Uterus (tissue), 4 donors: ENCODE data around the gene ACSF2. TPM values are rescaled to one million over a fixed set of nuclear protein-coding genes. Genes with fewer than 3 reads are reported as not detected.

Experiments used
- DNase-seq, 2 donors: peaks; one replicate each; pipeline ENCODE4 v3.0.0-alpha.2; 2019 to 2020
- H3K27ac ChIP-seq, 2 donors: fragments of 200-600 bp; sonication (generic); 1 replicate in 1 of 2; 2 replicates in 1 of 2; pipeline ENCODE4 v1.5.1; 2016 to 2018
- H3K27me3 ChIP-seq, 2 donors: fragments of 200-600 bp; sonication (generic); one replicate each; pipeline ENCODE4 v1.5.1; 2018 to 2019; ENCODE audit warnings: control low read depth in 1 of 2
- H3K36me3 ChIP-seq, 2 donors: fragments of 200-600 bp; sonication (generic); one replicate each; pipeline ENCODE4 v1.5.1; 2019; ENCODE audit warnings: control low read depth in 1 of 2
- H3K4me1 ChIP-seq, 2 donors: fragments of 200-600 bp; sonication (generic); one replicate each; pipeline ENCODE4 v1.5.1; 2018 to 2019; ENCODE audit warnings: control low read depth in 1 of 2
- H3K4me3 ChIP-seq, 2 donors: fragments of 200-600 bp; sonication (generic); 1 replicate in 1 of 2; 2 replicates in 1 of 2; pipeline ENCODE4 v1.5.1; 2018 to 2019; ENCODE audit warnings: mild to moderate bottlenecking in 1 of 2
- H3K9me3 ChIP-seq, 2 donors: fragments of 200-600 bp; sonication (generic); one replicate each; pipeline ENCODE4 v1.5.1; 2019; ENCODE audit warnings: control low read depth in 1 of 2
- CTCF ChIP-seq, 4 experiments: fragments of 200-600 bp in 2 of 4; fragments of 450-650 bp in 2 of 4; sonication (generic) in 2 of 4; IDR thresholded peaks; one replicate each; pipeline ENCODE4 v1.5.1; 2016 to 2019; ENCODE audit warnings: antibody characterized with exemption in 4 of 4, mild to moderate bottlenecking in 2 of 4, moderate library complexity in 1 of 4
- POLR2A ChIP-seq, 2 donors: fragments of 450-650 bp; IDR thresholded peaks; one replicate each; pipeline ENCODE4 v1.6.1; 2016; ENCODE audit warnings: antibody characterized with exemption in 2 of 2, mild to moderate bottlenecking in 1 of 2, moderate library complexity in 1 of 2
- intact Hi-C: fragments of 100-400 bp; cut with DNase I; formaldehyde crosslinking; loops from one replicate; pipeline ENCODE4 v1.15.1; 2023; ENCODE audit warnings: low total_unique reads
- small RNA-seq: library from RNA; depleted of rRNA; stranded (forward); fragments of <200 nt; gene quantifications from one replicate; pipeline ENCODE3, GENCODE V24; 2016
- total RNA-seq, 4 donors: library from RNA; depleted of rRNA in 3 of 4; stranded (reverse); fragments of >200 nt in 3 of 4; gene quantifications; one replicate each; pipeline versions ENCODE4 v1.1.0 to v1.2.4, GENCODE V29; 2014 to 2023
- donor health status: DM: yes; HTN: yes; CAD: no.

The ACSF2 gene
- total RNA-seq, 4 donors from 2014 or later = 16.7 to 60.6 (median 45.7) TPM

GRCh38 chr17:50519141-50519834 lies 93.3 kb downstream of the ACSF2 start:
- DNase-seq = no peak
- intact Hi-C loops = no loop called here
- TF ChIP-seq POLR2A (IDR thresholded peaks at IDR 0.05) (no peak), CTCF (IDR thresholded peaks at IDR 0.05) (no peak)
- no peaks in the 10 kb centered on the region for H3K36me3 ChIP-seq
- no peaks in the 10 kb centered on the region for H3K9me3 ChIP-seq
- no peaks in the 10 kb centered on the region for H3K27me3 ChIP-seq
- no peak overlapping the region for H3K27ac ChIP-seq
- no peaks in the 10 kb centered on the region for H3K4me1 ChIP-seq
- H3K4me3 ChIP-seq = no peak overlapping the region

- intact Hi-C loops = no loop called here
- Histone ChIP-seq H3K4me3 (no peak overlapping the region), H3K4me1 (no peaks in the 10 kb centered on the region), H3K27ac (no peak overlapping the region), H3K36me3 (no peaks in the 10 kb centered on the region), H3K27me3 (no peaks in the 10 kb centered on the region), H3K9me3 (no peaks in the 10 kb centered on the region)
- DNase-seq = no peak
- TF ChIP-seq POLR2A (IDR thresholded peaks at IDR 0.05) = no peak
- no peak for TF ChIP-seq CTCF (IDR thresholded peaks at IDR 0.05)
These were observed 94.5 kb downstream of the ACSF2 start for GRCh38 chr17:50520483-50520882.

GRCh38 chr17:50521514-50521913 lies 95.5 kb downstream of the ACSF2 start:
- no peak for DNase-seq
- H3K27ac ChIP-seq = no peak overlapping the region
- no peaks in the 10 kb centered on the region for H3K27me3 ChIP-seq
- no peak overlapping the region for H3K4me3 ChIP-seq
- intact Hi-C loops = no loop called here
- H3K4me1 ChIP-seq = no peaks in the 10 kb centered on the region
- TF ChIP-seq CTCF (IDR thresholded peaks at IDR 0.05) (no peak), POLR2A (IDR thresholded peaks at IDR 0.05) (no peak)
- no peaks in the 10 kb centered on the region for H3K36me3 ChIP-seq
- H3K9me3 ChIP-seq = no peaks in the 10 kb centered on the region

- no peak for TF ChIP-seq CTCF (IDR thresholded peaks at IDR 0.05)
- no peak for TF ChIP-seq POLR2A (IDR thresholded peaks at IDR 0.05)
These were observed 96.7 kb downstream of the ACSF2 start for GRCh38 chr17:50522766-50523165.

GRCh38 chr17:50523208-50523607 lies 97.2 kb downstream of the ACSF2 start:
- Histone ChIP-seq H3K9me3 (no peaks in the 10 kb centered on the region), H3K36me3 (no peaks in the 10 kb centered on the region), H3K27me3 (no peaks in the 10 kb centered on the region), H3K4me3 (no peak overlapping the region), H3K27ac (no peak overlapping the region), H3K4me1 (no peaks in the 10 kb centered on the region)
- intact Hi-C loops = no loop called here
- DNase-seq = no peak
- no peak for TF ChIP-seq CTCF (IDR thresholded peaks at IDR 0.05)
- no peak for TF ChIP-seq POLR2A (IDR thresholded peaks at IDR 0.05)

More at GRCh38 chr17:50522766-50523165, 96.7 kb downstream of the ACSF2 start:
- Histone ChIP-seq H3K4me1 (no peaks in the 10 kb centered on the region), H3K36me3 (no peaks in the 10 kb centered on the region), H3K27me3 (no peaks in the 10 kb centered on the region), H3K9me3 (no peaks in the 10 kb centered on the region), H3K27ac (no peak overlapping the region), H3K4me3 (no peak overlapping the region)
- DNase-seq = no peak
- intact Hi-C loops = no loop called here

Small RNA genes lying within 50 kb of the gene (small RNA-seq; reads per million reads assigned to genes)
- not detected for gene RF00019

Other genes with a start within 250 kb of the ACSF2 start
- 1,000 to 10,000 TPM in 1 of 4 donors, 100 to 1,000 TPM in 2, 10 to 100 TPM in 1; 59.4 to 4,880 (median 491) TPM for gene COL1A1, start 224.6 kb upstream of the ACSF2 start, total RNA-seq
- gene TMEM92, start 151.8 kb upstream of the ACSF2 start, total RNA-seq = under 1 TPM in 2 of 4 donors, not detected in 2; 0.07 to 0.91 TPM
- 10 to 100 TPM; 23.5 to 34.0 (median 28.5) TPM for gene XYLT2, start 80.1 kb upstream of the ACSF2 start, total RNA-seq
- 10 to 100 TPM; 16.4 to 72.1 (median 45.8) TPM for gene MRPL27, start 53.0 kb upstream of the ACSF2 start, total RNA-seq
- gene EME1, start 53.0 kb upstream of the ACSF2 start, total RNA-seq = 1 to 10 TPM in 2 of 4 donors, not detected in 2; 1.7 to 3.4 TPM
- 10 to 100 TPM; 24.1 to 62.4 (median 47.1) TPM for gene LRRC59, start 28.7 kb upstream of the ACSF2 start, total RNA-seq
- not detected for gene CHAD, start 42.7 kb downstream of the ACSF2 start, total RNA-seq
- 10 to 100 TPM; 12.9 to 42.6 (median 30.7) TPM for gene RSAD1, start 52.6 kb downstream of the ACSF2 start, total RNA-seq
- gene MYCBPAP, start 82.2 kb downstream of the ACSF2 start, total RNA-seq = 10 to 100 TPM in 1 of 4 donors, 1 to 10 TPM in 3; 2.7 to 11.5 (median 5.1) TPM
- 10 to 100 TPM in 1 of 4 donors, under 1 TPM in 1, not detected in 2; 0.30 to 41.1 TPM for gene EPN3, start 106.5 kb downstream of the ACSF2 start, total RNA-seq
- 10 to 100 TPM; 39.7 to 57.2 (median 46.2) TPM for gene SPATA20, start 121.0 kb downstream of the ACSF2 start, total RNA-seq
- gene CACNA1G, start 134.5 kb downstream of the ACSF2 start, total RNA-seq = 10 to 100 TPM in 2 of 4 donors, under 1 TPM in 2; under 0.01 to 28.9 (median 6.0) TPM
- 1 to 10 TPM; 1.2 to 4.5 (median 2.6) TPM for gene ABCC3, start 208.7 kb downstream of the ACSF2 start, total RNA-seq